HG03432 (cell line): Measurements from ENCODE around the gene STEEP1.

Source experiments
- ATAC-seq: cut with Tn5 transposase; IDR thresholded peaks from one replicate; pipeline ENCODE4 v1.9.1; 2021; ENCODE audit warnings: mild to moderate bottlenecking, moderate library complexity; ENCODE audit not compliant: unreplicated experiment

Gene STEEP1

DNA sequence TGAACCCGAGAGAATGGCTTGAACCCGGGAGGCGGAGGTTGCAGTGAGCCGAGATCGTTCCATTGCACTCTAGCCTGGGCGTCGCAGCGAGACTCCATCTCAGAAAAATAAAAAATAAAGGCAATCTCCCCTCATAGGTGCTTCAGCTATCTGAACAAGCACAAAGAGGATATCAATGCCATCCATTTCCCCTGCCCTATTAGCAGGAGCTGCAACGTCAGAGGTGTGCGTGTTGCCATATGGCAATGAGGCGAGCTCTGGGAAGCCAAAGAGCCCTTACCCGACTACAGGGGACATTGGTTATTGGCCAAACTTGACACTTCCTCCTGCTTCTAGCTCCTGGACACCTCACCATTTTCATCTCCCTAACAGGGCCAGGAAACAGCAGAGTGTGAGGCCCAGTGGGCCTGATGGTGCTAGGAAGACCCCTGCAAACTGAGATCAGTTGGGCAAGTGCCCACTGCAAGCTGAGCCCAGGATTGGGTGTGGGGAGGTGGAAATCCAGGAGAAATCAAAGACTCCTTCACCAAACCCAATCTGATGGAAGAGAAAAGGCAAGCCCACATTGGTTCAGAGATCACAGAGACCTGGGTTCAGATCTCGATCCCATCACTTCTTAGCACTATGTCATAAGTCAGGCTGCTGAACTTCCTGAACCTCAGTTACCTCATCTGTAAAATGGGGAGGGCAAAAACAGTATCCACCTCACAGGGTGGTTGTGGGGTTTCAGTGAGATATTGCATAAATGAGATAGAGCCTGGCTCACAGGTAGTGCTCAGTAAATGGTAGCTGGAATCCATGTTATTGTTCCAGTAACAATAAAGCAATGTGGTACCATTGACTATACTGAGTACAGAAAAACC is 75.8 kb downstream of the STEEP1 start:
- ATAC-seq, result no peak

DNA sequence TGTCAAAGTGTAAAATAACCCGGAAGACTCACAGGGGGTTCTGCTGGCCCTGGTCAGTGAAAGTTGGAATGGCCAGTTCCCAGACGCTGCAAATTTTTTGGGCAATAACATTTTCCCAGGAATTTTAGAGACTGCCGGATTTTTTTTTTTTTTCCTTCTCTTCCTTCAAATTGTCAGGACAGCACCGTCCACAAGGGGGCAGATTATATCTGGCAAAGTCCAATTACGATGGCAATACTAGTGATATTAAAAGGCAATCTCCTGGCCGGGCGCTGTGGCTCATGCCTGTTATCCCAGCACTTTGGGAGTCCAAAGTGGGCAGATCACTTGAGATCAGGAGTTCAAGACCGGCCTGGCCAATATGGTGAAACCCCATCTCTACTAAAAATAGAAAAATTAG is 76.5 kb downstream of the STEEP1 start:
- ATAC-seq, result no peak
